C4-2B (cell line): ENCODE results near the gene KIT.

Source experiments
- CTCF ChIP-seq: fragments of 450-650 bp; conservative IDR thresholded peaks from 2 replicates; pipeline ENCODE4 v1.5.1; 2017; ENCODE audit warnings: mild to moderate bottlenecking
- ZFX ChIP-seq: fragments of 450-650 bp; IDR thresholded peaks from 2 replicates; pipeline ENCODE4 v1.6.1; 2017

- no peak for TF ChIP-seq CTCF
- TF ChIP-seq ZFX: no peak
Measured at GRCh38 chr4:54726907-54727306, 69.2 kb downstream of the KIT start.
